GM13976 (cell line): ENCODE measurements around the gene CHST9.
"Not testable (repeated sequence)": the region's sequence is repeated elsewhere in the genome, so short reads cannot be mapped to it uniquely, and the experiment has no call there.

Source experiments
- DNase-seq: peaks from one replicate; pipeline ENCODE4 v3.0.0; 2012; ENCODE audit warnings: low spot score
- CTCF ChIP-seq: IDR thresholded peaks from 2 replicates; pipeline ENCODE4 v1.5.1; 2012; ENCODE audit warnings: borderline replicate concordance, mild to moderate bottlenecking; ENCODE audit not compliant: insufficient read depth; ENCODE audit errors: extremely low read depth, missing control alignments, control extremely low read depth
- in situ Hi-C: fragments of 300-500 bp; cut with MboI; formaldehyde crosslinking; loops from one replicate; pipeline ENCODE4 v1.12.0; 2022; ENCODE audit warnings: low sequenced_read_pairs, mixed read lengths, inconsistent platforms; ENCODE audit not compliant: unreplicated experiment

The CHST9 gene

GRCh38 chr18:26981360-26982082, 203.6 kb downstream of the CHST9 start:
- TF ChIP-seq CTCF: no peak
- in situ Hi-C loops: loop anchor here (25.0 kb wide), 2 partner anchors 569 to 669 kb away; no protein-coding TSS in a partner anchor
- no peak for DNase-seq

- DNase-seq: peak; percentile 57
- in situ Hi-C loops: loop anchor here (25.0 kb wide), 2 partner anchors 567 to 667 kb away; no protein-coding TSS in a partner anchor
- no peak for TF ChIP-seq CTCF
Measured at GRCh38 chr18:26978812-26979341, 206.2 kb downstream of the CHST9 start.

- in situ Hi-C loops: loop anchor here (25.0 kb wide), 2 partner anchors 565 to 665 kb away; no protein-coding TSS in a partner anchor
Measured at GRCh38 chr18:26977781-26978180, 207.3 kb downstream of the CHST9 start.

GRCh38 chr18:26976206-26976605, 208.9 kb downstream of the CHST9 start:
- DNase-seq: no peak
- TF ChIP-seq CTCF: no peak
- in situ Hi-C loops: loop anchor here (25.0 kb wide), 2 partner anchors 564 to 664 kb away; no protein-coding TSS in a partner anchor

More at GRCh38 chr18:26977781-26978180, 207.3 kb downstream of the CHST9 start:
- TF ChIP-seq CTCF: no peak
- DNase-seq: no peak

- in situ Hi-C loops, DNase-seq: not testable (repeated sequence)
Measured at GRCh38 chr18:26972549-26972948, 212.6 kb downstream of the CHST9 start.

- in situ Hi-C loops: no loop called here
Measured at GRCh38 chr18:26971409-26971808, 213.7 kb downstream of the CHST9 start.

More at GRCh38 chr18:26971409-26971808, 213.7 kb downstream of the CHST9 start:
- no peak for TF ChIP-seq CTCF
- no peak for DNase-seq
